ENCODE measurements around the gene IVD.

The IVD gene

GRCh38 chr15:40456299-40456712, 50.7 kb downstream of the IVD start:
- CTCF ChIA-PET: interaction anchor here (1.1 to 1.3 kb wide), 2 partner anchors 14 to 101 kb away, joined by 3 read pairs; no protein-coding TSS in a partner anchor
- Mint-ChIP-seq H3K9me3 (no peaks in the 10 kb centered on the region), H3K27ac (peak overlapping the region; percentile 12), H3K4me1 (peaks cover 63% of the 10 kb centered on the region), H3K27me3 (no peaks in the 10 kb centered on the region), H3K36me3 (peaks cover 6% of the 10 kb centered on the region), H3K4me3 (no peak overlapping the region)
- DNase-seq: no peak

- peak overlapping the region; percentile 12 for H3K27ac Mint-ChIP-seq
- CTCF ChIA-PET: interaction anchor here (1.1 to 1.3 kb wide), 3 partner anchors 13 to 102 kb away, joined by 3 read pairs; no protein-coding TSS in a partner anchor
- H3K9me3 Mint-ChIP-seq: no peaks in the 10 kb centered on the region
- H3K27me3 Mint-ChIP-seq: no peaks in the 10 kb centered on the region
- peaks cover 59% of the 10 kb centered on the region for H3K4me1 Mint-ChIP-seq
- no peak for DNase-seq
- peaks cover 8% of the 10 kb centered on the region for H3K36me3 Mint-ChIP-seq
- no peak overlapping the region for H3K4me3 Mint-ChIP-seq
These were observed 51.1 kb downstream of the IVD start for GRCh38 chr15:40456738-40457137.

DNA sequence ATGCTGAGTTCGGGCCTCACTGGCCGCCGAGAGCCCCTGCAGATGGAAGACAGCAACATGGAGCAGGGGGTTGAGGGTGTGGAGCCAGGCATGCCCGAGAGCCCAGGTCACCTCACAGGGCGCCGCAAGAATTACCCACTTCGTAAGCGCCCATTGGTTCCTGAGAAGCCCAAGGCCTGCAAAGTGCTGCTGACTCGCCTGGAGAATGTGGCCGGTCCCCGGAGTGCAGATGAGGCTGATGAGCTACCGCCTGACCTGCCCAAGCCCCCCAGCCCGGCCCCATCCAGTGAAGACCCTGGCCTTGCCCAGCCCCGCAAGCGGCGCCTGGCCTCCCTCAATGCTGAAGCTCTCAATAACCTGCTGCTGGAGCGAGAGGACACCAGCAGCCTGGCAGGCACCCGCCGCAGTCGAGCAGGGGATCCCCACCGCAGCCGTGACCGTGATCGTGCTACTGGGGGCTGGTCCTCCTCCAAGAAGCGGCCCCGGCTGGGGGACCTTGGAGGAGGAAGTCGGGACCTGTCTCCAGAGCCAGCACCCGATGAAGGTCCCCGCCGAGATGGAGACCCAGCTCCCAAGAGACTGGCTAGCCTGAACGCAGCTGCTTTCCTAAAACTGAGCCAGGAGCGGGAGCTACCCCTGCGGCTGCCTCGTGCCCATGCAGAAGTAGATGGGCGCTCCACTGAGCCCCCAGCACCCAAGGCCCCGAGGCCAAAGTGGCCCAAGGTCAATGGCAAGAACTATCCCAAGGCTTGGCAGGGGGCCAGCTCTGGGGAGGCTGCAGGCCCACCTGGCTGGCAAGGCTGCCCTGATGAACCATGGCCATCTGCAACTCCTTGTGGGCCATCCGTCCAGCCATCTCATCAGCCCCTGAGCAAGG, 53.1 kb downstream of the IVD start:
- Mint-ChIP-seq H3K4me3 (no peak overlapping the region), H3K27ac (no peak overlapping the region), H3K9me3 (no peaks in the 10 kb centered on the region), H3K27me3 (no peaks in the 10 kb centered on the region), H3K4me1 (peaks cover 39% of the 10 kb centered on the region), H3K36me3 (peaks cover 16% of the 10 kb centered on the region)
- DNase-seq: no peak
- CTCF ChIA-PET: no interaction called here

DNA sequence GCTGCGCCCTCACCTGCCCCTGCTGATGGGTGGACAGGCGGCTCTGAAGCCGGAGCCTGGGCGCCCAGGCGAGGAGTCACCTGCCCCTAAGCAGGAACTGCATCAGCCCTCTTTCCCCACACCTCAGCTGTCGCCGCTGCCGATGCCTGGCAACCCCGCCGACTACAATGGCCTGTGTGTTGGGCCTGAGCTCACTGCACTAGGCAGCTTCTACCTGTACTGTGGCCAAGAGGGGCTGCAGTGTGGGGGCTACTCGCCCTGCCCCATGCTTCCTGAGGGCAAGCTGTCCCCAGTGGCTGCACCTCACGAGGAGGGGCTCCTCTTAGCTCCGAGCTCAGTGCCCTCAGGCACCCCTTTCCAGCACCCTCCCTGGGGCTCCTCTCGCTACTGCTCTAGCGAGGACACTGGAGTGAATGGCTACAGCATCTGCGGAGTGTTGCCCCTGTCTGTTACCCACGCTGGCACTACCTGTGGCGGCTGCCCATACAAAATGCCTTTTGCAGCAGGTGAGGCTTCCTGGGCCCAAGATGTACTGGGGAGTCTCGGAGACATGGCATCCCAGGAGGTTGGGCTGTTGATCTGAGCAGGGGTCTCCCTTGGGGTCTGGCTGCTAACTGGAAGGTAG, 53.9 kb downstream of the IVD start:
- peaks cover 33% of the 10 kb centered on the region for H3K4me1 Mint-ChIP-seq
- DNase-seq: no peak
- no peaks in the 10 kb centered on the region for H3K9me3 Mint-ChIP-seq
- H3K4me3 Mint-ChIP-seq: no peak overlapping the region
- H3K36me3 Mint-ChIP-seq: peaks cover 19% of the 10 kb centered on the region
- no peak overlapping the region for H3K27ac Mint-ChIP-seq
- no peaks in the 10 kb centered on the region for H3K27me3 Mint-ChIP-seq
- CTCF ChIA-PET: no interaction called here

DNA sequence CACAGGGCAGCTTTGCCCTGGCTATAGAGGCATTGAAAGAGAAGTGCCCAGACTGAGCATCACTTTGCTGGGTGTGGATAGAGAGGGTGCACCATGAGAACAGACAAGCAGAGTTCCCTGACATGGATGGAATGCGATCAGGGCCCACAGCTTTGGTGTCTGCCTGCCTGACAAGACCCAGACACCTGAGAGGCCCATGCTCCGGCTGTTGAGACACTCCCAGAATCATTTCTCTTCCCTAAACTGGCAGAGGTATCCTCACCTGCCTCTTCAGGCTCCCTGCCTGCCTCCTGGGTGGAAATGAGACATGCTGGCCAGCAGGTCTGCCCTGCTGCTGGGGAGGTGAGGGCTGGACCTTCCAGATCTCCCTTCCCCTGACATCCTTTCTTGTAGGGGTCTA, 54.8 kb downstream of the IVD start:
- Mint-ChIP-seq H3K27ac (no peak overlapping the region), H3K4me3 (no peak overlapping the region), H3K27me3 (no peaks in the 10 kb centered on the region), H3K9me3 (no peaks in the 10 kb centered on the region), H3K4me1 (peaks cover 27% of the 10 kb centered on the region), H3K36me3 (peaks cover 24% of the 10 kb centered on the region)
- CTCF ChIA-PET: no interaction called here
- DNase-seq: no peak

DNA sequence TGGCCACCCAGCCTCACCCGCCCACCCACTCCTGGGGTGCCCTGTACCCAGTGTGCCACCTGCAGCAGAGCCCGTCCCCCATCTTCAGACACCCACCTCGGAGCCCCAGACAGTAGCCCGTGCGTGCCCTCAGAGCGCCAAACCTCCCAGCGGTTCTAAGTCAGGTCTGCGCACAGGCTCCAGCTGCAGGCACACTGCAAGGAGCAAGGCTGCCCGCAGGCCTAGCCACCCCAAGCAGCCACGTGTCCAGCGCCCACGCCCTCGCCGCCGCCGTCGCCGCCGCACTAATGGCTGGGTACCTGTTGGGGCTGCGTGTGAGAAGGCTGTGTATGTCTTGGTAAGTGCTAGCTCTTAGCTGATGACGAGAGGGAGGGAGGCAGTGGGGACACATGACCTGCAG, 56.4 kb downstream of the IVD start:
- peaks cover 31% of the 10 kb centered on the region for H3K36me3 Mint-ChIP-seq
- DNase-seq: no peak
- H3K27me3 Mint-ChIP-seq: no peaks in the 10 kb centered on the region
- no peaks in the 10 kb centered on the region for H3K9me3 Mint-ChIP-seq
- CTCF ChIA-PET: no interaction called here
- H3K27ac Mint-ChIP-seq: no peak overlapping the region
- H3K4me3 Mint-ChIP-seq: no peak overlapping the region
- peaks cover 26% of the 10 kb centered on the region for H3K4me1 Mint-ChIP-seq

DNA sequence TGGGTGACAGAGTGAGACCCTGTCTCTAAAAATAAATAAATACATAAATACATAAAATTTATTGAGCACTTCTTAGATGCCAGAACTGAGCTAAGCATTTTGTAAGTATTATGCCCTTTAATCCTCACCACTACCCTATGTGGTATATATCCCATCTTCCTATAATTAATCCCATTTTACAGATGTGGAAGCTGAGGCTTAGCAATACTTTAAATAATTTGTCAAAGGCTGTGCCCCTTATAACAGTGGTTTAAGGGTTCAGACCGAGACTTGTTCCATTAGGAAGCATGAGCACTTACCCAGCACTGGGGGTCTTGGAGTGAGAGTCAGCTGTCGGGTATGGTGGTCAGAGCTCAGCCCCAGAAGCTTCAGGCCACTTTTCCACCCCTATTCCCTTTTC, 57.7 kb downstream of the IVD start:
- Mint-ChIP-seq H3K4me3 (no peak overlapping the region), H3K9me3 (no peaks in the 10 kb centered on the region), H3K36me3 (peaks cover 37% of the 10 kb centered on the region), H3K27ac (no peak overlapping the region), H3K4me1 (peaks cover 28% of the 10 kb centered on the region), H3K27me3 (no peaks in the 10 kb centered on the region)
- CTCF ChIA-PET: no interaction called here
- DNase-seq: no peak

DNA sequence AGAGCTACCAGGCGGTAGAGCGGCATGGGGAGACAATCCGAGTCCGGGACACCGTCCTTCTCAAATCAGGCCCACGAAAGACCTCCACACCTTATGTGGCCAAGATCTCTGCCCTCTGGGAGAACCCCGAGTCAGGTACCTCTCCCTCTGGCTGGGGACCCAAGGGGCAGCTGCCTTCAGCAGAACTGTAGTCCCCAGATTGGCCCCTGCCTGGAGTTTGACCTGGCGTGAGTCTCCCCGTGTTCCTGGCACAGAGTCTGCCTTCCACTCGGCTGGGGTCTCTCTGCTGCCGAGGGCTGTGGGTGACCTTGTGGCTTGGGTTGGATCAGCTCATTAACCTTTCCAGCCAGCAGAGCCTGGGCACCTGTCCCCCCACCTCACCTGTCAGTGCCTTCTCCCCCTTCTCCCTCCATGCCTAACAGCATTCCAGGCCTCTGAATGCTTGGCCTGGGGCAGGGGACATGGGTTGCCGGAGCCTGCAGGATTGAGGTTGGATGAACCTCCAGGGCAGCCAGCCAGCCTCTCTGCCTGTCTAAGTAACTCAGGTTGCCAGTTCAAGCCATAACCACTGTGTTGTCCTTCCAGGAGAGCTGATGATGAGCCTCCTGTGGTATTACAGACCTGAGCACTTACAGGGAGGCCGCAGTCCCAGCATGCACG, 58.4 kb downstream of the IVD start:
- Mint-ChIP-seq H3K36me3 (peaks cover 37% of the 10 kb centered on the region), H3K4me3 (no peak overlapping the region), H3K27me3 (no peaks in the 10 kb centered on the region), H3K27ac (no peak overlapping the region), H3K4me1 (peaks cover 28% of the 10 kb centered on the region), H3K9me3 (no peaks in the 10 kb centered on the region)
- CTCF ChIA-PET: no interaction called here
- no peak for DNase-seq

- Mint-ChIP-seq H3K9me3 (no peaks in the 10 kb centered on the region), H3K36me3 (peaks cover 37% of the 10 kb centered on the region), H3K27ac (no peak overlapping the region), H3K4me1 (peaks cover 28% of the 10 kb centered on the region), H3K27me3 (no peaks in the 10 kb centered on the region), H3K4me3 (no peak overlapping the region)
- CTCF ChIA-PET: no interaction called here
- no peak for DNase-seq
These were observed 59.1 kb downstream of the IVD start for GRCh38 chr15:40464595-40465185.

- no peak overlapping the region for H3K4me3 Mint-ChIP-seq
- peaks cover 34% of the 10 kb centered on the region for H3K36me3 Mint-ChIP-seq
- no peaks in the 10 kb centered on the region for H3K9me3 Mint-ChIP-seq
- no peak overlapping the region for H3K27ac Mint-ChIP-seq
- peaks cover 28% of the 10 kb centered on the region for H3K4me1 Mint-ChIP-seq
- no peak for DNase-seq
- CTCF ChIA-PET: interaction anchor here (1.0 kb wide), 1 partner anchor 11 kb away, joined by 3 read pairs; no protein-coding TSS in a partner anchor
- no peaks in the 10 kb centered on the region for H3K27me3 Mint-ChIP-seq
These were observed 60.3 kb downstream of the IVD start for GRCh38 chr15:40465939-40466338.

- H3K36me3 Mint-ChIP-seq: peaks cover 33% of the 10 kb centered on the region
- DNase-seq: no peak
- no peak overlapping the region for H3K4me3 Mint-ChIP-seq
- H3K4me1 Mint-ChIP-seq: peaks cover 29% of the 10 kb centered on the region
- no peaks in the 10 kb centered on the region for H3K9me3 Mint-ChIP-seq
- H3K27ac Mint-ChIP-seq: peak overlapping the region; percentile 61
- CTCF ChIA-PET: interaction anchor here (1.0 kb wide), 1 partner anchor 10 kb away, joined by 3 read pairs; no protein-coding TSS in a partner anchor
- no peaks in the 10 kb centered on the region for H3K27me3 Mint-ChIP-seq
These were observed 61.0 kb downstream of the IVD start for GRCh38 chr15:40466426-40467260.

DNA sequence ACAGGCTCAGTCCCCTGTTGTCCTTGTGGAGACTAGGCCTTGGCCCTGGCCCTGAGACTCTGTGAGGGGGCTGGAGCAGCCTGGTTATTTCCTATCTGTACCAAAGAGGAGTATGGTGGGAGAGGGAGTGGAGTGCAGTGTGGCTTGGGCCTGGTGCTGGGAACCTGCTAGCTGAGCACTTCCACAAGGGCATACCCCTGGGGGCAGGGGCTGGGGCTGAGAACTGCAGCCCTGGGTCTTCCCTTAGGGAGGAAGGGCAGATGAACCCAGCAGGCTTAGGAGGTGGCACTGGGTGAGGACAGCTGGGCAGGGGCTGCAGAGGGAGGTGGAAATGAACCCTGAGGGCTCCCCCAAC, 61.6 kb downstream of the IVD start:
- Mint-ChIP-seq H3K27ac (no peak overlapping the region), H3K27me3 (no peaks in the 10 kb centered on the region), H3K4me1 (peaks cover 35% of the 10 kb centered on the region), H3K4me3 (no peak overlapping the region), H3K36me3 (peaks cover 31% of the 10 kb centered on the region), H3K9me3 (no peaks in the 10 kb centered on the region)
- DNase-seq: no peak
- CTCF ChIA-PET: no interaction called here

- Mint-ChIP-seq H3K9me3 (no peaks in the 10 kb centered on the region), H3K27ac (no peak overlapping the region), H3K36me3 (peaks cover 24% of the 10 kb centered on the region), H3K4me3 (no peak overlapping the region), H3K27me3 (no peaks in the 10 kb centered on the region), H3K4me1 (peaks cover 45% of the 10 kb centered on the region)
- no peak for DNase-seq
- CTCF ChIA-PET: interaction anchor here (1.1 to 2.6 kb wide), 3 partner anchors 18 to 38 kb away, joined by 3 to 5 read pairs (median 4); no protein-coding TSS in a partner anchor
These were observed 63.3 kb downstream of the IVD start for GRCh38 chr15:40468898-40469331.

Data from activated naive CD4-positive, alpha-beta T cell treated with anti-CD3 and anti-CD28 coated beads, Interleukin-2, amount 10 ng/mL, durations not matched to agents 7 days and 5 days (primary cell).